HG03139 (cell line): Measurements from ENCODE around the gene BEND6.

Source experiments
- ATAC-seq: cut with Tn5 transposase; IDR thresholded peaks from one replicate; pipeline ENCODE4 v1.9.1; 2021; ENCODE audit not compliant: unreplicated experiment

Gene BEND6, protein sequence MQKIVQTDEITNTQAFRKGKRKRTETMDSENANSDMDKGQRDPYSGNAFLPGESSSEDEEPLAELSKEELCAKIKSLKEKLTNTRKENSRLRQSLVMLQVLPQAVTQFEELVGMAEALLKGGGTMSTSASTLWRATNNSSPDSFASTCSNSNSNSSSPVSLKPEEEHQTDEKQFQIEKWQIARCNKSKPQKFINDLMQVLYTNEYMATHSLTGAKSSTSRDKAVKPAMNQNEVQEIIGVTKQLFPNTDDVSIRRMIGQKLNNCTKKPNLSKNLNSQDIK

DNA sequence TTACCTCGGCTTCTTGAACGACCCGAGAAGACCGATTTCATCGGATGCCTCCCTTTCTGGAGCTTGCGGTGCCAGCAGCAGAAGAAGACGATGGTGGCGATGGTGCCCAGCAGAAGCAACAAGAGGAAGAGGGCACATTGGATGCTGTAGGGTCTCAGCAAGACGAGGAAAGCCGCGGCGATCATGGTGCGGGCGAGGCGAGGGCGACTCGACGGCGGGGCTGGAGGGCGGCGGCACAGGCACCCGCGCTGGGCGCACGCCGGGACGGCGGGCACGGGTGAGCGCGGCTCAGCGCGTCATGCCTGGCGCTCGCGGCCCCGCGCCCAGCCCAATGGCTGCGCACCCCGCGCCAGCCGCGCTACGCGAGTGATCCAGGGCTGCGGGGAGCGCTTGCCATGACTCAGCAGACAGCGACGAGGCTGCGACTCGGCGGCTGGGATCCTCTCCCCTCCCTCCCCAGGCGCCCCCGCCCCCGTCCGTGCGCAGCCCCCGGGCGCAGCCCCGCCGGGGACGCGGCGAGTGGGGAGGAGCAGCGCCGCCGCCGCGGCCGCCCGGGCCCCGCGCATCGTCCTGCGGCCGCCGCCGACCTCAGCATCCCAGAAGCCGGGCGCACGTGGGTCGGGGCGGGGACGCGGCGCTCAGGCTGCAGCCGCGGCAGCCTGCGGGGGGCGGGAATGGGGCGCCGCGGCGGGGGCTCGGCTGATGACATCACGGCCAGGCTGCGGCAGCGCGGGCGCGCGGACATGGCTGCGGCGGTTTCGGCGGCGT lies at the start of gene BEND6:
BEND6 (plus strand) TSS at position 705 of the 768 bp plus-strand sequence. CDS start 26,704 bp downstream, outside the sequence.
- peak; percentile 39 for ATAC-seq

DNA sequence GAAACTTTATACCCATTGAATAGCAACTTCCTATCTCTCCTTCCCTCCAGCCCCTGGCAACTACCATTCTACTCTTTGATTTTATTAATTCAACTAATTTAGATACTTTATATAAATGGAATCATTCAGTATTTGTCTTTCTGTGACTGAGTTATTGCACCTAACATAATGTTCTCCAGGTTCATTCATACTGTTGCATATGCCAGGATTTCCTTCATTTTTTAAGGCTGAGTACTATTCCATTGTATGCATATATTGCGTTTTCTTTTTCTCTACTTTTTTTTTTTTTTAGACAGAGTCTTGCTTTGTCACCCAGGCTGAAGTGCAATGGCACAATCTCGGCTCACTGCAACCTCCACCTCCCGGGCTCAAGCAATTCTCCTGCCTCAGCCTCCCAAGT lies 49.5 kb upstream of the BEND6 start:
- no peak for ATAC-seq

DNA sequence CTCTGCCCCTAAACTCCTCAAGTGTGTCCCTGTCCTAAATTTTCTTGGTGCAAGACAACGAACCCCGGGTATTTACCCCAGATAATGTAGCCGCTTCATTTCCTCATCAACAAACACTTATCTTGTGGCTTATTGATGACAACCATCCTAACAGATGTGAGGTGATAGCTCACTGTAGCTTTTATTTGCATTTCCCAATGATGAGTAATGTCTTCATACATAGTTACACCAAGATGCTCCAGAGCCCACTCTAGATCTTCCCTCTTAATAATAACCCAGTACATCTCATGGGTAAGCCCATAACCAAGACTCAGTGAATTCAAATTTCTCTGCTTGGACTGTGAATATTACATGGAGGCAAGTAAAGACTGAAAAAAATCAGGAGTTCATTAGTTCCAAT lies 48.2 kb upstream of the BEND6 start:
- ATAC-seq: no peak

DNA sequence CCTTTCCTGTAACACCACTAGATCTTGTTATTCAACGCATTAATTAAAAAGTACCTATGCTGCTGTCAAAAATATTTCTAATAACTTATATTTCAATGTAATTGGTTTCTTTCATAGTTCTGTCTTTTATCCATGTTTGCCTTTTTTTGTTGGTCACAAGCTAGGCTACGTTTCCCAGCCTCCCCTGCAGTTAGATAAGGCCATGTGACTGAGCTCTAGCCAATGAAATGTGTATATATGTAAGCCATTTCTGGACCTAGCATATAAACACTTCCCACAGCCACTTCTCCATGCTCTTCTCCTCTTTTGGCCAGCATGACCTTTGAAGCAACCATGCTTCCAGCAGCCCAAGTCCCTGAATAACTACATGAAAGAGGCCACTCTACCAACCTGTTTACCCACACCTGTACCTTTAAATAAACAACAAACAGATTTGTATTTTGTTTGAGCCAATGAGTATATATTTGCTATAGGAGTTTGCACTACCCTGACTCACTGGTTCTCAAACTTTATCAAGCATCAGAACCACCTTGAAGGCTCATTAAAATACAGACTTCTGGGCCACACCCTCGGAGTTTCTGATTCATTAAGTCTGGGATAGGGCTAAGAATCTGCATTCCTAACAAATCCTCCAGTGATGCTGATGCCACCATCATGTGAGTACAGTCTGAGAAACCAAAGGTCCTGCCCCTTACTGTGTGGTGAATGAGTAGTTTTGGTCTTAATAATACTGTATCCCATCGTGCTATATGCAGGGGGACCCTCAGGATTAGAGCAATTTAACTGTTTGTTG lies 45.6 kb upstream of the BEND6 start:
- no peak for ATAC-seq

DNA sequence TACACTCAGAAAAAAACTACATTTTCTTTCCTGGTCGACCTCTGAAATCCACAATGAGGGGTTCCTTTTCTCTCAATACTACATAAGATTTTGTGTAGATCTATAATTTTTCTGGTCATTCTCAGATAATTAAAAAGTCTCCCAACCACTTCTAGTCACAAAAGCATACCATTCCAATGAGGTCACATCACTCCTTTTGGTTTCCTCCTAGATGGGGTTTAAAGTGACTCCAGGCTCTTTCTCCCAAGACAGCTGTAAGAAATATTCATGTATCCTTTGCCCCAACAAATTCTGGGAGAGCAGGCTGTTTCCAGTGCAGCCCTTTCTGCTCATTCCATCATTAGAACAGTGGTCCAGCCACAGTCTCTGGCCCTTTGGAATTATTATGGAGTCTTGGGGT lies 43.1 kb upstream of the BEND6 start:
- ATAC-seq: no peak

DNA sequence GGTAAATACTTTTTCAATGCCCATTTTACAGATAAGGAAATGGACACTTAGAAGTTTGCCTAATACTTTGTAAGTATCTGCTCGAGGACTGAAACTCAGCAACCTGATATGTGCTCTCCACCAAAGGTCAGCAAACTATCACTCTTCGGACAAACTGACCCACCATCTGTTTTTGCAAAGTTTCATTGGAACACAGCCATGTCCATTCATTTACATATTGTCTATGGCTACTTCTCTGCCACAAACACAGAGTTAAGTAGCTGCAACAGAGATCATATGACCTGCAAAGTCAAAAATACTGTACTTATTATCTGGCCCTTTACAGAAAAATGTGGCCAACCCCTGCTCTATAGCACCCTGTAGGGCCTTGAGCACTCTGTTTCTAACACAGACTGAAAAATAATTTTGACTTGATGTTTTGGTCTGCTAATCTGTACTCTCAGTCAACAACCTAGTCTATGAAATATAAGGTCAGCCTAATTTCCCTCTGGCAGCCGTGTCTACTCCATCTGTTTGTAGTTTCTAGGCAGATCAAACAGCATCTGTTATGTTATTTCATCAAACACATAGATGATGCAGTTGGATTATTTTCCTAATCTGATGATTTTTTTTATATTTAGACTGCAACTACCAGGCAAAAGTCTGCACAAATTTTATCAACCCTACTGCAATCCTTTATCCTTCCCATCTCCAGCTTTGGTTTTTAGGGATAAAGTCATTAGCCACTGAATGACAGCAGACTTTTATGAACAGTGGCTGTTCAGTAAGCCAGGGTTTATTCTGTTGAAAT lies 41.4 kb upstream of the BEND6 start:
- ATAC-seq: no peak

DNA sequence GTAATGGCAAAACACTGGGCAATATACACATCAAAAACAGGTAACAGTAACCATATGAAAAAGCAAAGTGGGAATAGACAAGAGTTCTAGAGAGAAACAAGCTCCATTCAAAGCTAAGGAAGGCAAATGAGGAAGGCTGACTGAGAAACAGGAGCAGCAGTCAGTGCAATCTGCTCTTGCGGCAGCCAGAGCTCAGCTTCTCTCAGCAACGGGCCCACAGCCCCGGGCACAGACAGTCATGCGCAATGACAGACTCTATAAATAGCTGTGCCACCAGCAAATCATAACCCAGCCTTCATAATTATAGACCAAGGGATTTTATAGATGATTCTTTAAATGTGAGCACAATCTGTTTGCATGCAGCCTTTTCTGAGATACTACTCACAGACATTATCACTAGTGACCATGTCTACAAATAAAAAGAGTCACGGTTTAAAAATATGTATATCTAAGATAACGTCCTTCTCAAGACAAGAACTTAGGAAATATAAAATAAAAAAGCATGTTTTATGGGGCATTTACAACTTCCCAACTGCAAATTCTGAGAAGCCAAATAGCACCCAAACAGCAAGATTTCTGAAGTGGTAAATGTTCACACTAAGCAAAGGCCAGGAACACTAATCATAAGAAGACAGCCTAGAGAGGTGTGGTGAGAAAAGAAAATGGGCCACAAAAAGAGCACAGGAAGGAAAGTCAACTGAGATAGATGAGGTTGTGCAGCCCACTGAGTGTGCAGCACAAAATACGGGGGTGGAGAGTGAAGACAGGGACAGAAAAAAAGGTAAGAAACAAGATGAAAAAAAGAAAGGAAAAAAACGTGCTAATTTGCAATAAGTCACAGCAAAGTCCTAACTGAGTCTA lies 39.9 kb upstream of the BEND6 start:
- no peak for ATAC-seq

DNA sequence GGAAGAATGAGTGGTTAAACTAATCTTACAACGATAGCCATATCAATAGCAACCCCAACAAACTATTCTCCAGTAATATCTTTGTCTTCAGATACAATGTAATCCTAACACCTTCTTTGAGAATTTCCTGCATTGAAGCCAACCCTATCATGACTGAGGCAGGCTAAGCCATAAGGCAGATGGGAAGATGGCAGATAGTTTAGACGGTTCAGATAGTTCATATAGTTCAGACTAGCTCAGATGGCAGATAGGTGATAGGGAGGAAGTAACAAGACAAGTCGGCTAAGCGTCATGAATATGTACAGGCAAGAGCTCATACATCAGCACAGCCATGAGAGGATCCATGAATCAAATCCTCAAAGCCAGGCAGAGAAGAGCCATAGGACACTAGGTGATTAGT lies 39.1 kb upstream of the BEND6 start:
- ATAC-seq: no peak

DNA sequence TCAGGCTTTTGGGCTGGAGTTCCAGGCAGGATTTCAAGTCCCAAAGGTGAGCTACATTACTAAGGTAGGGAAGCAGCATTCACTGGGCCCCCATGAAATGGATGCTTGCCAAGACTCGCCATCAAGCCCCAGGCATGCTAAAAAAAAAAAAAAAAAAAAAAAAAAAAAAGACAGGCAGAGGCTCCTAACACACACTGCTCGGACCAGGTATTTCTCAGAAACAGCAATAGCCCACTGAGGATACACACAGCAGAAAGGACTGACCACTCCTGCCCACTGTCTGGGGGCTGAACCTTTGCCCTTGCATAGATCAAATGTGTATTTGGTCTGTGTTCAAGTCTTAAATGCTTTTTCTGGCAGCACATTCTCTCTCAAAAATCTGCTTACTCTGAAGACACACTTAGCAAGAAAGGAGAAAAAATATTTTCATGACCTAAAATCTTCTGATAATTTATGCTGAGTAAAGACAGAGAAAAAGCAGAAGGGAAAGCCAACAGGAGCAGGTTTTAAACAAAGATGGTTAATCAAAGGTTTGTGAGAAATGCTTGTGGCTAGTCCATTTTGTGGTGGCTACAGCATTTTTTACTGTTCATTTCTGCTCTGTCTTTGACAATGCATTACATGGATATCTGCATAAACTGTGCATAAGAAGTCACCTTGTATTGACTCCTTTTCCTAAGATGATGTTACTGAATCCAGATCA lies 37.9 kb upstream of the BEND6 start:
- no peak for ATAC-seq

DNA sequence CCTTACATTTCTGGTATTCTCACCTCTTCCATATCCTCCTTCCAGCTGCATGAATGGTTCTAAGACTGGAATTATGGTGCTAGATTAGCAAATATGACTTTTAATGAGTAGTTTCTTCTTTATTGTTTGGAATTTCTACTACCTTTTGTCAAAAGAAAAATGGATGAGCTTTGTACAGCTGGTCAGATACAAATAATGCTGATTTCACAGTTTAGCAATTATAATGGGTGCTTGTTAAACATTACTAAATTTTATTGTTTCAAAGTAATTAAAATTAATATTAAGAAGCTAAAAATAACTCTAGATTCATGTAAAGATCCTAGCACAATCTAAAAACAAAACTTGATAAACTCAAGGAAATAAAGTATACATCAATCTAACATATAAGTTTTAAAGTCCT lies 32.3 kb upstream of the BEND6 start:
- ATAC-seq: no peak

DNA sequence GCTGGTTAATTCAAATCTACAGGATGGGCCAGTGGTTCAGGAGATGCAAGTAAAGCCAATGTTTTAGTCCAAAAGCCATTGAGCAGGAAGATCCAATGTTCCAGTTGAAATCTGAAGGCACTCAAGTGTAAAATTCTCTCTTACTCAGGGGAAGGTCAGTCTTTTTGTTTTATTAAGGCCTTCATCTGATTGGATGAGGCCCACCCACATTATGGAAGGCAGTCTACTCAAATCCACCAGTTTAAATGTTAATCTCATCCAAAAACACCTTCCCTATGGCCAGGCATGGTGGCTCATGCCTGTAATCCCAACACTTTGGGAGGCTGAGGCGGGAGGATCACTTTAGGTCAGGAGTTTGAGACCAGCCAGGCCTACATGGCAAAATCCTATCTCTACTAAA lies 31.3 kb upstream of the BEND6 start:
- no peak for ATAC-seq

DNA sequence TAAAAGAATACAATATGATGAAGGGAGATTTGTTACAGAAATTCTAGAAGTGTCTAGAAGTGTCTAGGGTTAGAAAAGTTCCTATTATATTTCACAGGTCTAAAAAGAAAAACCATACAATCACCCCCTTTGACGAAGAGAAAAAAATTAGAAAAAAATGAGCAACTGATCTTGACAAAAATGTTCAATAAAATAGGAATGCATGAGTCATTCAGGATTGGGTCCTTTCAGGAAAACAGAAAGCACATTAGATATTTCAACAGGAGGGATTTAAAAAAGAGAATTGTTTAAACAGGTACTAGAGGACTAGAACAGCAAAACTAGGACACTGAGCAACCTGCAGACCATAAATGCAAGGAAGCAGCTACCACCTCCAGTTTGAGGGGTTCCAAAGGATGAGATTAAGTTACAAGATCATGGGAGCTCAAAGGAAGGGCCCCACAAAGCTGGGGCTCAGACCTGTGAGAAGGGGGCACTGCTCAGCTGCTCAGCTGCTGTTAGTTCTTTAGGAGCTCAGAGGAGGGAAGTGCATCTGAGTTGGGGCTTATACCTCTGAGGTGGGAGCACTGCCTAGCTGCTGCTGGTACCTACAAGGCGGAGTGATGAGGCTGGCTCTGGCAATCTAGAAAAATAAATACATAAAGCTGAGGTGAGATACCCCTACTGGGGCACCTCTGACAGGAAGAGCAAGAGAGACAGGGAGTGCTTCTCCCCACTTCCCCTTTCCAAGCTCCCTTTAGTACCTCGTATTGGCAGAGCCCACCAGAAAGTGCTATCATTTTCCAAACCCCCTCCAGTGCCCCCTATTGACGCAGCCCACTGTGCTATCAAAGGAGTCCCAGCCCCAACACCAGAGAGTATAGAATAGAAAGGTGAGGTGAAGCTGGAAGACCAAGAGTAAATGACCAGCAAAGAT lies 27.1 kb upstream of the BEND6 start:
- ATAC-seq: no peak

DNA sequence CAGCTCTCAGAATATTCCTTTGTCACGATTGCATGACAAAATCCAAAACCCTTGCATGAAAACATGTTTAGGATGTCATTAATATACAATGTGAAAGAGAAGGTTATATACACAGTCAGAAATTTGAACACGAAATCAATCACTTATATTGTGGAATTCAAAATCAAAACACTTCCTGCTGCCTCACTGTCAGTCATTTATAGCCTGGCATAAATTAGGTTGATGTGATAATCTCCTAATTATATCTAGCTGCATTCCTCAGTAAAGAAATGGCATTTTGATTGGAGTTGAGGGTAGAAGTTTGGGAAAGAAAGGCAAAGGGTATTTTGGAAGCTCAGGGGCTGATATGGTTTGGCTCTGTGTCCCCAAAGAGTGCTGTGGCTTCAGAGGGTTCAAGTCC lies 24.1 kb upstream of the BEND6 start:
- ATAC-seq: no peak

DNA sequence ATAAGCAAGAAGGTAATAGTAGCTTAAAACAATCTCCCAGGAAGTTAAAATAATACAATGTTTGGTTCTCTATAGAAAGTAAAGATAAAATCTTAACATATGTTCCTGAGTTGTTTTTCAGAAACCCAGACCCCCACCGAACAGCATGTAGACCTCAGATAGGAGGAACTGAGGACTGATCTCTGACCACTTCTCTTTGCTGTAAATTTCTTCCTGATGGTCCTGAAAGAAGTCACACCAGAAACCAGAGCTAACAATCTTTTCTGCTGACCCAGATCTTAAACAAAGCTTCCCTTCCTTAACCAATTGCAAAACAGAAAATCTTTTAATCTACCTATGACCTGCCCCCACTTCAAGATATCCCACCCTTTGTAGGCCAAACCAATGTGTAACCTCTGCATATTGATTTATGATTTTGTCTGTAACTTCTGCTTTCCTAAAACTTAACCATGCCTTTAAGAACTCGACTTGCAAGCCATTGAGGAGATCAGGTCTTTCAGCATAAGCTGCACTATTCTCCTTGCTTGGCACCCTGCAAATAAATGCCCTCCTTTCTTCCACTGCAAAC lies 21.9 kb upstream of the BEND6 start:
- no peak for ATAC-seq

DNA sequence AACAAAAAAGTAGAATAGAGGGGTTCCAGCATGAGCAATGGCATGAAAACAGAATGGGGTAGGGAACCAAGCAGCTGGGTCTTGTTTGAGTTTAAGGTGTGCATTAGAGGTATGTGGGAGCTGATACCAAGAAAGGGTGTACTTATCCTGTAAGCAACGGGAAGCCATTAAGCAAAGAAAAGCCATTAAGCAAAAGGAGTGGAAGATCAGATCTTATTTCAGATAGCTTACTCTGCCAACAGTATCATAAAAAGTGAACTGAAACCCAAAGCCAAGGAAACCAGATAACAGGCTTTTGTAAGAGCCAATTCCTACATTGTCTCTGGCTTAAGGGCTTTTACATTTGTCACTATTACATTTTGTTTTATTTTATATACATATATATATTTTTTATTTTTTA lies 21.3 kb upstream of the BEND6 start:
- ATAC-seq: no peak

DNA sequence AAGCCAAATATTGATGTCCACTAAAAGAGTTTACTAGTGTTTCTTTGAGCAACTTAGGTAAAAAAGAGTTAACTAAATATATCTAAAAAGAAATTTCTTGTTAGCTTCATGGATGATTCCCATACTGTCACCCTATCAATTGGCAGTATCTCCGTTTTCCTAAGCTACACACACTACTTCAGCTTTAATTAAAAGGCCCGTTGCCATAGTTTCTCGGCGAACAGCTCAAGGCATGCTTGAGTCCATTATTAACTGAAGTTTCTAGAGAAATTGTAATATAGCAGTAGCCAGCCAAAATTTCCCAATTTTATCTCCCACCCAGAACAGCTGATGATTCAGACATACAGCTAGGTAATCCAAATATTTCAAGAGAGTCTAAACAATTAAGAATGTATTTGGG lies 20.0 kb upstream of the BEND6 start:
- no peak for ATAC-seq

DNA sequence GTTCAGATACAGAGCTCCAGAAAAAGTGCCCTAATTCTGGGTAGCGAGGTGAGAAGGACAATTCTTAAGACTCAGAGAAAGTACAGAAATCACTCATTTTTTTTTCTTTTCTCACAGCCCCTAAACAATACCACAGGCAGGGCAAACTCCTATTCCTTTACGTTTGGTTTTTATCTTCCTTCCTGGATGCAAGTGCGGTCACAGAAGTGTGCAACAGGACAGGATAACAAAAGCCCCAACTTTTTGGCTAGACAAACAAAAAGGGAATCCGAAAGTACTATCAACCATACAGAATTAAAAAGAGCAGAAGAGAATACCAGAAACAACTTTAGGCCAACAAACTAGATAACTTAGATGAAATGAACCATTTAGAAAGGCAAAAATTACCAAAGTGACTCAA lies 18.4 kb upstream of the BEND6 start:
- no peak for ATAC-seq

DNA sequence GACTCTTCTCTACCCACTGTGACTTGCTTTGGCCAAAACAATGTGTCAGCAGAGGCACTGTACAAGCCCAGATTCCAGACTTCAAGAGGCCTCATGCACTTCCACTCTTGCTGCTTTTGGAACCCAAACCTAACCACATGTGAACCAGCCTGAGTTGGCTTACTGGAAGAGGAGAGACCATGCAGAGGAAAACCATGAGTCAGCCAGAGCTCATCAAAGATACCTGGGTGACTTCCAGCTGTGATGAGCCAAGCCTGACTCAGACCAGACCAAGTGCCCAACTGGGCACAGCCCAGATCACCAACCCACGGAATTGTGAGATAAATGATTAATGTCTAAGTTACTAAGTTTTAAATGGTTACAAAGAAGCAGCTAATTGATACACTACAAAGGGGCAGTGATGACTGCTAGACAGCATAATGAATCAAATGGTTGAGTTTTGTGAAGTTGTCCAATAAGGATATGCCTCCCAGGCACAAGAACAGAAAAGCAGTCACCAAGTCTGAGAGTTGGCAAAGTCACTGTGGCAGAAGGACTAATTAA lies 16.2 kb upstream of the BEND6 start:
- no peak for ATAC-seq
